OCI-LY1 (cell line): ENCODE results near the gene PNPLA7.

Source experiments
- H2AFZ ChIP-seq: fragments of 200-600 bp; sonication (generic), shearing (Covaris generic); 2 replicates; pipeline ENCODE4 v1.6.0; 2014; ENCODE audit warnings: antibody characterized with exemption, mild to moderate bottlenecking, low read length
- H3F3A ChIP-seq: fragments of 200-600 bp; sonication (generic), shearing (Covaris generic); 2 replicates; pipeline ENCODE4 v1.6.0; 2014; ENCODE audit warnings: mild to moderate bottlenecking, antibody characterized with exemption, low read length, moderate library complexity; ENCODE audit not compliant: insufficient read depth
- H3K27ac ChIP-seq: fragments of 200-600 bp; sonication (generic); 2 replicates; pipeline ENCODE4 v1.5.1; 2014; ENCODE audit warnings: low read length, mixed run types, mild to moderate bottlenecking, low read depth; ENCODE audit not compliant: poor library complexity, severe bottlenecking
- H3K27me3 ChIP-seq: fragments of 200-600 bp; sonication (generic); 2 replicates; pipeline ENCODE4 v1.6.0; 2014; ENCODE audit warnings: antibody characterized with exemption, mild to moderate bottlenecking, low read length, moderate library complexity; ENCODE audit not compliant: insufficient read depth
- H3K36me3 ChIP-seq: fragments of 200-600 bp; sonication (generic); 2 replicates; pipeline ENCODE4 v1.6.1; 2014; ENCODE audit warnings: mild to moderate bottlenecking, antibody characterized with exemption, low read length, moderate library complexity, mixed read lengths; ENCODE audit not compliant: insufficient read depth
- H3K4me1 ChIP-seq: fragments of 200-600 bp; sonication (generic); 2 replicates; pipeline ENCODE4 v1.5.1; 2014; ENCODE audit warnings: mild to moderate bottlenecking, low read length, moderate library complexity; ENCODE audit not compliant: insufficient read depth, severe bottlenecking
- H3K4me2 ChIP-seq: fragments of 200-600 bp; sonication (generic), shearing (Covaris generic); 2 replicates; pipeline ENCODE4 v1.6.1; 2014; ENCODE audit warnings: low read length
- H3K4me3 ChIP-seq: fragments of 200-600 bp; sonication (generic); 2 replicates; pipeline ENCODE4 v1.5.1; 2014; ENCODE audit warnings: low read length, low read depth, mild to moderate bottlenecking, mixed read lengths; ENCODE audit not compliant: poor library complexity, severe bottlenecking
- H3K79me2 ChIP-seq: fragments of 200-600 bp; shearing (Covaris generic); 2 replicates; pipeline ENCODE4 v1.6.1; 2016; ENCODE audit warnings: mixed run types, low read length, mixed read lengths; ENCODE audit not compliant: insufficient read depth
- H3K9ac ChIP-seq: fragments of 200-600 bp; sonication (generic), shearing (Covaris generic); 2 replicates; pipeline ENCODE4 v1.6.1; 2014; ENCODE audit warnings: mild to moderate bottlenecking, low read length, mixed read lengths
- H3K9me2 ChIP-seq: fragments of 200-600 bp; sonication (generic), shearing (Covaris generic); 2 replicates; pipeline ENCODE4 v1.6.1; 2014; ENCODE audit warnings: low read depth, mild to moderate bottlenecking, low read length, mixed read lengths
- H3K9me3 ChIP-seq: fragments of 200-600 bp; shearing (Covaris generic); 2 replicates; pipeline ENCODE4 v1.6.1; 2014; ENCODE audit warnings: low read length, mixed read lengths
- H4K20me1 ChIP-seq: fragments of 200-600 bp; sonication (generic), shearing (Covaris generic); 2 replicates; pipeline ENCODE4 v1.6.0; 2016; ENCODE audit warnings: mild to moderate bottlenecking, low read length; ENCODE audit not compliant: insufficient read depth
- EZH2 ChIP-seq: fragments of 200-600 bp; sonication (generic), shearing (Covaris generic); IDR thresholded peaks from 2 replicates; pipeline ENCODE4 v1.8.0; 2017; ENCODE audit warnings: borderline replicate concordance, mixed run types, mild to moderate bottlenecking, antibody characterized with exemption, low read length, moderate library complexity, mixed read lengths
- TF ChIP-seq, protein P1 (sequence below): fragments of 200-600 bp; sonication (generic), shearing (Covaris generic); IDR thresholded peaks from 2 replicates; pipeline ENCODE4 v1.5.1; 2017; ENCODE audit warnings: mild to moderate bottlenecking, antibody characterized with exemption, low read length, moderate library complexity, mixed read lengths

The PNPLA7 gene

GRCh38 chr9:137498720-137499150 is 51.5 kb downstream of the PNPLA7 start:
- H3K79me2 ChIP-seq = no peaks in the 10 kb centered on the region
- H3K9me3 ChIP-seq = no peaks in the 10 kb centered on the region
- H3K4me1 ChIP-seq = no peaks in the 10 kb centered on the region
- no peak overlapping the region for H3K4me3 ChIP-seq
- no peaks in the 10 kb centered on the region for H3F3A ChIP-seq
- H2AFZ ChIP-seq = no peak overlapping the region
- no peaks in the 10 kb centered on the region for H3K27me3 ChIP-seq
- H3K4me2 ChIP-seq = no peak overlapping the region
- H3K36me3 ChIP-seq = no peaks in the 10 kb centered on the region
- H3K9ac ChIP-seq = no peak overlapping the region
- no peaks in the 10 kb centered on the region for H4K20me1 ChIP-seq
- no peak overlapping the region for H3K27ac ChIP-seq
- H3K9me2 ChIP-seq = no peaks in the 10 kb centered on the region
- TF ChIP-seq EZH2 = no peak
- TF ChIP-seq, protein P1, sequence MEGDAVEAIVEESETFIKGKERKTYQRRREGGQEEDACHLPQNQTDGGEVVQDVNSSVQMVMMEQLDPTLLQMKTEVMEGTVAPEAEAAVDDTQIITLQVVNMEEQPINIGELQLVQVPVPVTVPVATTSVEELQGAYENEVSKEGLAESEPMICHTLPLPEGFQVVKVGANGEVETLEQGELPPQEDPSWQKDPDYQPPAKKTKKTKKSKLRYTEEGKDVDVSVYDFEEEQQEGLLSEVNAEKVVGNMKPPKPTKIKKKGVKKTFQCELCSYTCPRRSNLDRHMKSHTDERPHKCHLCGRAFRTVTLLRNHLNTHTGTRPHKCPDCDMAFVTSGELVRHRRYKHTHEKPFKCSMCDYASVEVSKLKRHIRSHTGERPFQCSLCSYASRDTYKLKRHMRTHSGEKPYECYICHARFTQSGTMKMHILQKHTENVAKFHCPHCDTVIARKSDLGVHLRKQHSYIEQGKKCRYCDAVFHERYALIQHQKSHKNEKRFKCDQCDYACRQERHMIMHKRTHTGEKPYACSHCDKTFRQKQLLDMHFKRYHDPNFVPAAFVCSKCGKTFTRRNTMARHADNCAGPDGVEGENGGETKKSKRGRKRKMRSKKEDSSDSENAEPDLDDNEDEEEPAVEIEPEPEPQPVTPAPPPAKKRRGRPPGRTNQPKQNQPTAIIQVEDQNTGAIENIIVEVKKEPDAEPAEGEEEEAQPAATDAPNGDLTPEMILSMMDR = no peak

DNA sequence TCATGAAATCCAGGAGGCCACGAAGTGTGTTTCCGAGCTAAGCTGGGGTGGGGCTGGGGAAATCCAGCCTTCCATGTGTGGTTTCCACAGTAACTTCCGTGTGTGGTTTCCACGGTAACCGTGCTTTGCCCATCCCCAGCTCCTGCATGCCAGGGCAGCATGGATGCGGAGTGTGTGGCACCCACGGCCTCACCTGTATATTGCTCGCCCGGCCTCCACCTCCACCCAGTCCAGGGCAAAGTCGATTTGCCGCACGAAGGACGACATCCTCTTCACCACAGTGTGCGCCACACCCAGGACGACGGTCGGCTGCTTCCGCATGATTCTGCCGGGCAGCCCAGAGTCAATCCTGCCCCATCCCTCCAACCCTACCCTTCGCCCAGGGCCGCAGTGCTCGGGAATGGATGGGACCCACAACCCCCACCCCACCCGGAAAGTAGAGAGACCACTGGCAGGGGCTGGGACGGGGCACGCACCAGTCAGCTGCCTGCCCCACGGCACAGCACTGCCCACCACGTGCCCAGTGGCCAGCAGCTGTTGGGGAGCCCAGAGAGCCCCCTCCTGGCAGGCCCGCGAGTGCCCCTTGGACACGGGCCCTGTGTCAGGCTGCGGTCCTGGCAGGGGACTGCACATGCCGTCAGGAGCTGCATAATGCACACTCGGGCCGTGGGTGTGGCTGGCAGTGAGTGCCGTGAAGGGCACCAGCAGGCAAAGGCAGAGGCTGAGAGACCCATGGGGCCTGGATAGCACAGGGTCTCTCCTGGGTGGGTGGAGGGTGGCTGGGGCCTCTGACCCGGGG is 52.1 kb downstream of the PNPLA7 start:
- Histone ChIP-seq H3K4me2 (no peak overlapping the region), H3K4me1 (no peaks in the 10 kb centered on the region), H3K27me3 (no peaks in the 10 kb centered on the region), H2AFZ (no peak overlapping the region), H3K9ac (no peak overlapping the region), H3K36me3 (no peaks in the 10 kb centered on the region), H3K9me2 (no peaks in the 10 kb centered on the region), H3F3A (no peaks in the 10 kb centered on the region), H3K79me2 (no peaks in the 10 kb centered on the region), H4K20me1 (no peaks in the 10 kb centered on the region), H3K9me3 (no peaks in the 10 kb centered on the region), H3K27ac (no peak overlapping the region), H3K4me3 (no peak overlapping the region)
- TF ChIP-seq EZH2 = no peak

DNA sequence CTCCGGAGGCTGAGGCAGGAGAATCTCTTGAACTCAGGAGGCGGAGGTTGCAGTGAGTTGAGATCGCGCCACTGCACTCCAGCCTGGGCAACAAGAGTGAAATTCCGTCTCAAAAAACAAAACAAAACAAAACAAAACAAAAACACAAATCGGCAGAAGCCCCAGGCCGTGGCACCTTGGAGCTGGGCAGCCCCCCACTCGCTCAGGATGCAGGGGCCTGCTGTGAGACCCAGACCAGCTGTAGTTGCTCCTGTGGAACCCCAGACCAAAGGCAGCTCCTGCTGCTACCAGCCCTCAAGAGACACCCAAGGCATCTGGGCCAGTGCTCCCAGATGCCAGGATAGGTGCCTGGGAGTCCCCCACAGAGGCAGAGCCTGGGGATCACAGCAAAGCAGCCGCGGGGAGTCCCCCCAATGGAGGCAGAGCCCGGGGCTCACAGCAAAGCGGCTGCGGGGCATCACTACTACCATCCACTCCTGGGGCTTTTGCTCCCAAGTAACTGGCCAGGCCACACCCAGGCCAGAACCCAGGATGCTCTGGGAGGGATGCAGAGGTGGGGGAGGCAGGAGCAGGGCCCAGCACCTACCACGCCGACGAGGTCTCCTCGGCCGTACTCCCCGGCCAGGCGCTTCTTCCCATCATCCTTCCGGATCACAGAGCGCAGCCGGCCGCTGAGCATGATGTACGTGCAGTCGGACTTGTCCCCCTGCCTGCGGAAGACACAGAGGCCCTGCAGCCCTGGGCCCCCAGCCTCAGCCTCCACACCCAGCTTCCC is 53.4 kb downstream of the PNPLA7 start:
- H3K27me3 ChIP-seq = no peaks in the 10 kb centered on the region
- H3K4me3 ChIP-seq = no peak overlapping the region
- H3K27ac ChIP-seq = no peak overlapping the region
- H3K9me2 ChIP-seq = no peaks in the 10 kb centered on the region
- H3K9me3 ChIP-seq = no peaks in the 10 kb centered on the region
- H3F3A ChIP-seq = no peaks in the 10 kb centered on the region
- no peak overlapping the region for H3K4me2 ChIP-seq
- H3K79me2 ChIP-seq = no peaks in the 10 kb centered on the region
- no peaks in the 10 kb centered on the region for H3K4me1 ChIP-seq
- H3K9ac ChIP-seq = no peak overlapping the region
- TF ChIP-seq, protein P1 = no peak
- TF ChIP-seq EZH2 = no peak
- H3K36me3 ChIP-seq = no peaks in the 10 kb centered on the region
- H4K20me1 ChIP-seq = no peaks in the 10 kb centered on the region
- H2AFZ ChIP-seq = no peak overlapping the region
